ENCODE measurements around the gene SAMD4B.
"Not testable (repeated sequence)": the region's sequence is repeated elsewhere in the genome, so short reads cannot be mapped to it uniquely, and the experiment has no call there.

The SAMD4B gene

DNA sequence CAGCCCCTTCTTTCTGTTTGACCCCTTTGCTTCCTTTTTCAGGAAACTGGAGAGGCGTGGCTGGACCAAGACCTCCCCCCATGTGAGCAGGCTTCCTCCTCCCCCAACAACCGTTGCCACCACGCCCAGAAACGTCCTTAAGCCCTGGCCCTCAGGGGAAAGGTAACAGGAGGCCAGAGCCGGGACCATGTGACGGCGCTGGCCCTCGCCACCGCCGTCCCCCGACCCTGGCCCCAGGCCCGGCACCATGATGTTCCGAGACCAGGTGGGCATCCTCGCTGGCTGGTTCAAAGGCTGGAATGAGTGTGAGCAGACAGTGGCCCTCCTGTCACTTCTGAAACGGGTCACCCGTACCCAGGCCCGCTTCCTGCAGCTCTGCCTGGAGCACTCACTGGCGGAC lies 14.4 kb downstream of the SAMD4B start:
- no peak overlapping the region for H3K4me3 ChIP-seq (ENCODE audit: low read length)
- no peak for TF ChIP-seq ZNF274 (IDR thresholded peaks at IDR 0.05; ENCODE audit: low read depth, low read length)

DNA sequence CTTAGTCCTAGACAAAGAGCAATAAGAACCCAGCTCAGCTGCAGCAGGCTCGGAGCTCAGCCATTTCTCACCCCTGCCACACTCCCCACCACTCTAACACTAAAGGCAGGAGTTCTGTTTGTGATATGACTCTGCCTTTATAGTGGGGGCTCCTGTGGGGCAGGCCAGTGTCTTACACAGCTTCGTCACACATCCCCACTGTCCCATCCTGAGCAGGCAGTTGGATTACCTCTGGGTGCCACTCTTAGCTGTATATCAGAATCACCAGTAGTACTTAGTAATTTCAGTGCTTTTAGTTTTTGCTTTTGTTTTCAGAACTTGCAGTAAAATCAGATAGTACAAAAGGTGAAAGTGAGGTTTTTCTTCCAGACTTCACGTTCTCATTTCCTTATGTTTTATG lies 16.8 kb downstream of the SAMD4B start:
- TF ChIP-seq ZNF274 (IDR thresholded peaks at IDR 0.05; ENCODE audit: low read depth, low read length): no peak

DNA sequence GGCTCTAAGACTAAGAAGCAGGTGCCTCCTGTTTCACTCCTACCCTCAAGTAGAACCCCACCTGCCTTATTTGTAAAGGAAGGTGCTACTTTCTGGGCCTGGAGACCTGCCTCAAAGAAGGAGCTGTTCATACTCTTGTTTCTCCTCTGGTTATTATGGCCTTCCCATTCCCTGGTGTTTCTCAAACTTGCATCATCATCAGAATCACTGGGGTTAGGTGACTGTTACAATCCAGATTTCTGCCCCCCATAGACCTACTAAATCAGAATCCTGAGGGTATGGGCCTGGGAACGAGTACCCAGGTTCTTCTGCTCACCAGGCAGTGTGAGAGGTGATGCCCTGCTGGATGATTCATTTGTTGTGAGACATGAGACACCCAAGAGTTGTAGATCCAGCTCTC lies 18.4 kb downstream of the SAMD4B start:
- no peak overlapping the region for H3K4me3 ChIP-seq (ENCODE audit: low read length)
- no peak for TF ChIP-seq ZNF274 (IDR thresholded peaks at IDR 0.05; ENCODE audit: low read depth, low read length)

More for the DNA sequence above, 16.8 kb downstream of the SAMD4B start:
- no peak overlapping the region for H3K4me3 ChIP-seq (ENCODE audit: low read length)

DNA sequence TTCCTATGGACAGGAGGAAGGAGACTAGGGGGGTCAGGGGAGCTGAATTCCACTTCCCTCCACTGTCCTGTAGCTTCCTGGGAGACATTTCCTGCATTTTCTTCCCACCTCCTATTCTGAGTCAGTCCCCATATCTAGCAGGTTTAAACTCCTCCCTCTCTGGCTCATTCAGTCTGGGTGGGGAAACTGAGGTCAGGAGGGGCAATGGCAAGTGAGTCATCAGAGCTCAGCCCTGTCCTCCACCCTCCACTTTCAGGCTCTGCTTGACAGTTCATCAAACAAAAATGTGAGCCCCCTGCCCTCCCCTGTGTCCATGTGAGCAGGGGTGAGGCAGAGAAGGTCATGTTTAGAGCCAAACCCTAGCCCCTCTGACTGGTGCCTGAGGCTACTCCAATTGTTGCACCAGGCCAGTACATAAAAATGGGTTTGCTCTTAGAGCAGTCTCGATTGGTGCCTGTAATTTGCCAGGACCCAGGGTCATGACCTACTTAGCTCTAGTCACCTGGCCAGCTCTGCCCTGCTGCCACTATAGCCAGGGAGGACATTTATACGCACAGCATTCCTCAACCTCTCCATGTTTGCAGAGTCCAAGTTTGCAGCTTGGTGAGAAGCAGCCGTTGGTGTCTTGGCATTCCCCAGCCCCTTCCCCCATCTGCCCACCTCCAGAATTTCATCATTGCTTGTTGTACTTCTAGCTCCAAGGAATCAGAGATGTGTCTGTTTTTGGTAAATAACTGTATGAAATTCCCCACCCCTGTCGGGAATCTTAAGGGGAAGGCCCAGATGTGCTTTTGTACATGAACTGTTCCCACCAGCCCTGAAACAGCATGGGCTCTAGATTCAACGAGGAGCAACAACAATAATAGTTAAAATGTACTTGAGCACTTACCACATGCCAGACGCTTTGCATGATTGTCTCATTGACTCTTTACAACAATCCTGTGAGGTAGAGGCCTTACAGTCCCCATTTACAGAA lies 20.7 kb downstream of the SAMD4B start:
- no peak for TF ChIP-seq ZNF274 (IDR thresholded peaks at IDR 0.05; ENCODE audit: low read depth, low read length)
- no peak overlapping the region for H3K4me3 ChIP-seq (ENCODE audit: low read length)

DNA sequence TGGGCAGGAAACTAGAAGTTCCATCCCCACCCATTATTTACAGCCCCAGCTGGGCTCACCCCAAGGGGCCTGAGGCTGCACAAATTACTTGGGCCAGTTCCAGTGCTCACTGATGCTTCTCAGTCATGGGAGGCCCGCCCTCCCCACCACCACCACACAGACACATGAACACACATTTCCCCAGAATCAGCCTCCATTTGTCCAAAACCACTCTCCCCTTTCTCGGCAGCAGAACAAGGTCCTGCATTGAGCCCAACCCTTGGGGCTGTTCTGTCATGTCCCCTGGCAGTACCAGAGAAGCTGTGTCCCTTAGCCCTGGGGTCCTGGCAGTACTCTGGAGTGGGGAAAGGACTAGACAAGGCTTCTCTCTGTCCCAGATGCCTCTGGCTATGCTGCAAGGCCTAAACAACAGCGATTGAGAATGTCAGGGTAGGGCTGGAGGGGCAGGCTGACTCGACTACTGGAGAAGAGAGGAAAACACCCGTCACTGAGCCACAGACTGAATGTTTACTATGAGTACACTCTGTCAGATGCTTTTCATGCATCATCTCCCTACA lies 21.8 kb downstream of the SAMD4B start:
- no peak for TF ChIP-seq ZNF274 (IDR thresholded peaks at IDR 0.05; ENCODE audit: low read depth, low read length)
- H3K4me3 ChIP-seq (ENCODE audit: low read length): no peak overlapping the region

DNA sequence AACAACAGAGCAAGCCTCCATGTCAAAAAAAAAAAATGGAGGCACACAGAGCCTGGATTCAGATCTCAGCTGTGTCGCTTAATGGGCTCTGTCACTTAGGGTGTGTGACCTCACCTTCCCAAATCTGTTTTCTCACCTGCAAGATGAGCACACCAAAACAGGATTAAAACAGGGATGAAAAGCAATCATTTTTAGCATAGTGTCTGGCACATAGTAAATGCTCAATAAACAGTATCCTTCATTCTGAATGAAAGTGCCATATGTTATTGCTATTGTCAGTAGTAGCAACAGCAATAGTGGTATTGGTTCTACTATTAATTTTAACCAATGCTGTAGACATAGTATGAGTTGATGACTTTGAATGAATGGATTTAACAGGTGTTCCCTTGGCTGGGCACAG lies 23.3 kb downstream of the SAMD4B start:
- H3K4me3 ChIP-seq (ENCODE audit: low read length): no peak overlapping the region
- no peak for TF ChIP-seq ZNF274 (IDR thresholded peaks at IDR 0.05; ENCODE audit: low read depth, low read length)

DNA sequence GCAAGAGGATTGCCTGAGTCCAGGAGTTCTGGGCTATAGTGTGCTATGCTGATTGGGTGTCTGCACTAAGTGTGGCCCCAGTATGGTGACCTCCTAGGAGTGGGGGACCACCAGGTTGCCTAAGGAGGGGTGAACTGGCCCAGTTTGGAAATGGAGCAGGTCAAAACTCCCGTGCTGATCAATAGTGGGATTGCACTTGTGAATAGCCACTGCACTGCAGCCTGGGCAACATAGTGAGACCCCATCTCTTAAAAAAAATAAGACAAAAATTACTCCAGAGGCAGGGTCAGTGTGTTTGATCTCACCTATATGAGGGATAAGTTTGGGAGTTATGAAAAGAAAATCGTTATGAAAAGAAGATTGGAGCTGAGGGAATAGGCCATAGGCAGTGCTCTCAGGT lies 27.0 kb downstream of the SAMD4B start:
- TF ChIP-seq ZNF274 (IDR thresholded peaks at IDR 0.05; ENCODE audit: low read depth, low read length): no peak
- H3K4me3 ChIP-seq (ENCODE audit: low read length): no peak overlapping the region

DNA sequence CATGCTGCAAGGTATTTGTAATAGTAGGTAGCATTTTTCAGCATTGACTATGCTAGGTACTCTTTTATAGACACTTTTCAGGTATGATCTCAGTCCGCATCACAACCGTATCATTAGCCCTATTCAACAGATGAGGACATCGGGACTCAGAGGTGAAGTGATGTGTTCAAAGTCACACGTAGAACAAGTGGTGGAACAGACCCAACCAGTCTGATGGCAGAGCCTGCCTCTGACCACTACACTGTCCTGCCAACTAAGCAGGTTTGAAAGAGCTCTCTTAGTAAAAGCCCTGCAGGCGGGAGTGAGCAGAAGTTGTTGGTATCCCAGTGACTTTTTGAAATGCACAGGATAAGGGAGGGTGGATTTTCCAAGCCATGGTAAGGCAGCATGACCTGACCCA lies 28.5 kb downstream of the SAMD4B start:
- no peak for TF ChIP-seq ZNF274 (IDR thresholded peaks at IDR 0.05; ENCODE audit: low read depth, low read length)
- H3K4me3 ChIP-seq (ENCODE audit: low read length): no peak overlapping the region

DNA sequence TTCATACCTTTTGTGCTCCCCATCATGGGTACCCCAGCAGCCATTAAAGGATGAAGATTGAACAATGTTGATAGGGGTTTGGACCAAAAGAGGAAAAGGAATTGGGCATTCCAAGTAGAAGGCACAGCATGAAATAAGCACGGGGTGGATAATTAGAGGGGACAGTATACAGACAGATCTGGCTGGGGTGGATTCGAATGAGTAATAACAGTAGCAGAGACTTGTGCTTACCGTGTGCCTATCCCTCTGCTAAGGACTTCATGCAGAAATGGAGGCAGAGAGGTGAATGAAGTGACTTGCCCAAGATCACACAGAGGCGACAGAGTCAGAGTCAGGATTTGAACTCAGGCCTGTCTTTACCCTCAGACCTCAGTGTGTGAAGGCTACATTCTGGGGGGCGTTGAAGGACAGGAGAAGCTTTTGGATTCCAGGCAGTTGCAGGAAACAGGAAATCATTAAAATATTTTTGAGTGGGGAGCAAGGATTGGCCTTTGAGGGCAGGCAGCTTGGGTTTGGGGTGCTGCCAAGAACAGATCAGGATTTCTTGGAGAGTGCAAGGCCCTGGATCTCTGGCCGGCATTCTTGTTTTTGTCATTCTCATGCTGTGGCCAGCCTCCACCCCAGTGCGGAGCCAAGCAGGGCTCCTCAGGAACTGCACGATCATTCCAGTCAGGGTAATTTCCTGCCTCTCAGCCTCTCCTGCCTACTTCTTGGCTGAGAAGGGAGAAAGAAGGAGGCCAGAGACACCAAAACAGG lies 30.0 kb downstream of the SAMD4B start:
- TF ChIP-seq ZNF274 (IDR thresholded peaks at IDR 0.05; ENCODE audit: low read depth, low read length): no peak
- no peak overlapping the region for H3K4me3 ChIP-seq (ENCODE audit: low read length)

DNA sequence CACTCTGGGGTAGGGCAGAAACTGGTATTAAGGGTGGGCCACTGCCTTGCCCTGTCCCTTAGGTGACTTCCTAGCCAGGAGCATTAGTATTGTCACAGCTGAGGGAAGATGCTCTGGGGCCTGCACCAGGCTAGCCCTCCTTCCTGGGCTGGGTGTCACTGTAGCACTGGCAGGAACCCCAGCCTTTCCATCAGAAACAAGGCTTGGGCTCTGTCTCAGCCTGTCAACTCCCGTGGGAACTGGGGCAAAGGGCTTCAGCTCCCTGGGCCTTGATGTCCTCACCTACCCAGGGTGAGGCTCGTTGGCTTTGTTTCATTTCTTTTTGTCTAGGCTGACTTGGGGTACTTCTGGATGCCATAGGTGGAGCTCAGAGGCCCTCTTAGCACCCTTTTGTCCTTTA lies 30.7 kb downstream of the SAMD4B start:
- H3K4me3 ChIP-seq (ENCODE audit: low read length): no peak overlapping the region
- TF ChIP-seq ZNF274 (IDR thresholded peaks at IDR 0.05; ENCODE audit: low read depth, low read length): no peak

DNA sequence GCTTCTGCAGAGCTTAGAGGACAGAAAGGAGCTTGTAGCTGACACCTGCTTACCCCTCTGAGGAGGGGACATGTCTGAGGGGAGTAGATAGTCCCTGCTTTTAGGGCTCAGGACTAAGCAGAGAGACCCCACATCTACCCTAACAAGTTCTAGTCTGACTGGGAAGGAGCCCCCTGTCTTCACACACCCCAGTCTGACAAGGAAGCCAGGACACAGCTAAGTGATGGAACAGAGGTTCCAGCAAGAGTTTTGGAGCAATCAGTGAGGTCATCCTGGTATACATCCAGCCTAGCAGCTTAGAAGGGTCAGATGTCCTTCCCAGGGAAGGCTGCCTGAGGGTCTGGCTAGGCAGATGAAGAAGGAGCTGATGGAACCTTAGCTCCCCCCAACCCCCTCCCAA lies 33.7 kb downstream of the SAMD4B start:
- no peak overlapping the region for H3K4me3 ChIP-seq (ENCODE audit: low read length)
- no peak for TF ChIP-seq ZNF274 (IDR thresholded peaks at IDR 0.05; ENCODE audit: low read depth, low read length)

DNA sequence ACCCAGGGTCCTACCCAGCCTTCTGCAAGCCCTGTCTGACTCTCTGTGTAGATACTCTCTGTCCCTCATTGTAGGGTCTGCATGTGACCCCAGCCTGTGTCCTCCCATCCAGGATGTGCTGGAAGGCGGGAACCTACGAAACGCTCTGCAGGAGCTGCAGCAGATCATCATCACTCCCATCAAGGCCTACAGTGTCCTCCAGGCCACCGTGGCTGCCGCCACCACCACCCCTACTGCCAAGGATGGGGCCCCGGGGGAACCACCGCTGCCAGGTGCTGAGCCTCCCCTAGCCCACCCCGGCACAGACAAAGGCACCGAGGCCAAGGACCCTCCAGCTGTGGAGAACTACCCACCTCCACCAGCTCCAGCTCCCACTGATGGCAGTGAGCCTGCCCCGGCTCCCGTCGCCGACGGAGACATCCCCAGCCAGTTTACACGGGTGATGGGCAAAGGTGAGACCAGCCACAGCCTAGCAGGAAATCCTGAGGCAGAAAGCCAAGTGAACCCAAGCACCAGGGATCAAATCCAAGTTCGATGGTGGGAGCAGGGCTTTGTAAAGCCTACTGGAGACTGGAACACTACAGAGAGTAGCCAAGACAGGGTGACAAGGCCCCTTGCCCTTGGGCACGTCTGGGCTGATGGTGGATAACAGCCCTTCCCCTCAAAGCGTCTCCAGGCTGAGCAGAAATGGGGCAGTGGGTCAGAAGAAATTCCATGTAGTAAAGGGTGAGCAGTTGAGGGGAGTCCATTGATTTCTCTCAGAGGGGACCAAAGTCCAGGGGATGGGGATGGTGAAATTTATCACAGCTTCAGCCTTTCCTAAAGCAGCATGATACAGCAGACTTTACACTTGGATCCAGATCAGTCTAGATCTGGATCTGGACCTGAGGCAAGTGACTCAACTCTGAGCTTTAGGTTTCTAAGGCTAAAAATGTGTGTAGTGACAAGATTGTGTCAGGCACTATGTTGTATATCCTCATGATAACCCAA lies 35.4 kb downstream of the SAMD4B start:
- TF ChIP-seq ZNF274 (IDR thresholded peaks at IDR 0.05; ENCODE audit: low read depth, low read length): no peak

DNA sequence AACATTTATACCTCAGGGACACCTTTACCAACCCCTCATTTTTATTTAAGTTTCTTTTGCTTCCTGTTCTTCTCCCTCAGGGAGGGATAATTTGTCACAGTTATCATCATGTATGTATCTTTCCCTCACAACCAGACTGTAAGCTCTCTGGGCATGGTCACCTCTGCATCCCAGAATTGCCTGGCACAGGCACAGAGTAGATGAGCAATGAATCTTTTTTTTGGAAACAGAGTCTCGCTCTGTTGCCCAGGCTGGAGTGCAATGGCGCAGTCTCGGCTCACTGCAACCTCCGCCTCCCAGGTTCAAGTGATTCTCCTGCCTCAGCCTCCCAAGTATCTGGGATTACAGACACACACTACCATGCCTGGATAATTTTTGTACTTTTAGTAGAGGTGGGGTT lies 37.1 kb downstream of the SAMD4B start:
- not testable (repeated sequence) for H3K4me3 ChIP-seq (ENCODE audit: low read length)

More for the DNA sequence above, 35.4 kb downstream of the SAMD4B start:
- no peak overlapping the region for H3K4me3 ChIP-seq (ENCODE audit: low read length)

Measured in GM08714 (cell line).